ENCODE measurements around the gene GUCY1A1. TPM values are rescaled to one million over a fixed set of nuclear protein-coding genes. Genes with fewer than 3 reads are reported as not detected.

Gene GUCY1A1
- polyA plus RNA-seq, 1 donor from 2014 or later = not detected

GRCh38 chr4:155781249-155781831, 114.7 kb downstream of the GUCY1A1 start:
- no peaks in the 10 kb centered on the region for H3K27me3 Mint-ChIP-seq
- H3K36me3 Mint-ChIP-seq = no peaks in the 10 kb centered on the region

More at GRCh38 chr4:155781249-155781831, 114.7 kb downstream of the GUCY1A1 start:
- Mint-ChIP-seq H3K4me3 (no peak overlapping the region), H3K4me1 (no peaks in the 10 kb centered on the region), H3K27ac (no peak overlapping the region), H3K9me3 (no peaks in the 10 kb centered on the region)

Other genes starting within 250 kb of the GUCY1A1 start
- gene GUCY1B1, start 92.2 kb downstream of the GUCY1A1 start, polyA plus RNA-seq = 0.31 TPM
- not detected for gene ASIC5, start 199.4 kb downstream of the GUCY1A1 start, polyA plus RNA-seq
- not detected for gene TDO2, start 236.8 kb downstream of the GUCY1A1 start, polyA plus RNA-seq

All from IgD-negative memory B cell (primary cell).